Gastrocnemius medialis (tissue), 4 donors: ENCODE results near the gene SLC25A12.

Experiments
- CTCF ChIP-seq, 5 experiments: fragments of 450-650 bp in 3 of 5; fragments of 200-600 bp in 2 of 5; sonication (generic) in 2 of 5; IDR thresholded peaks in 4 of 5; conservative IDR thresholded peaks in 1 of 5; 1 replicate in 4 of 5; 2 replicates in 1 of 5; pipeline ENCODE4 v1.5.1; 2016 to 2019; ENCODE audit warnings: antibody characterized with exemption in 5 of 5, mild to moderate bottlenecking in 3 of 5, moderate library complexity in 3 of 5
- POLR2A ChIP-seq, 2 donors: fragments of 450-650 bp; IDR thresholded peaks; one replicate each; pipeline ENCODE4 v1.6.1; 2017; ENCODE audit warnings: antibody characterized with exemption in 2 of 2, mild to moderate bottlenecking in 2 of 2, moderate library complexity in 2 of 2

GRCh38 chr2:171792157-171792556 is 101.9 kb downstream of the SLC25A12 start:
- no peak for TF ChIP-seq CTCF (IDR thresholded peaks at IDR 0.05 in 4 of 5, conservative IDR thresholded peaks at IDR 0.05 in 1 of 5)
- no peak for TF ChIP-seq POLR2A (IDR thresholded peaks at IDR 0.05)
